K562 (cell line): ENCODE data around the gene HLA-DMB.

Source experiments
- ASH1L ChIP-seq: fragments of 450-650 bp; IDR thresholded peaks from 2 replicates; pipeline ENCODE4 v1.6.1; 2018; ENCODE audit warnings: borderline replicate concordance, mild to moderate bottlenecking, low read depth; ENCODE audit not compliant: partially characterized antibody
- CREB5 ChIP-seq: fragments of 250-450 bp; sonication (Bioruptor Pico); IDR thresholded peaks from 2 replicates; pipeline ENCODE4 v1.5.0; 2020; ENCODE audit warnings: mild to moderate bottlenecking
- CTCF ChIP-seq, 3 experiments: IDR thresholded peaks in 2 of 3; conservative IDR thresholded peaks in 1 of 3; 2 replicates each; pipeline ENCODE4 v1.5.1; 2011 to 2012; ENCODE audit warnings: low read length in 3 of 3, mild to moderate bottlenecking in 3 of 3, control low read depth in 2 of 3, improper control_type of control experiment in 1 of 3, inconsistent platforms in 1 of 3, low read depth in 1 of 3, mixed read lengths in 1 of 3, moderate library complexity in 1 of 3; ENCODE audit not compliant: insufficient read depth in 2 of 3
- EP300 ChIP-seq: IDR thresholded peaks from 2 replicates; pipeline ENCODE4 v1.6.1; 2012; ENCODE audit warnings: low read length, improper control_type of control experiment
- HBP1 ChIP-seq: fragments of 450-650 bp; formaldehyde crosslinking; IDR thresholded peaks from 2 replicates; pipeline ENCODE4 v1.4.0; 2022; ENCODE audit warnings: missing genetic modification characterization
- JUNB ChIP-seq: fragments of 450-650 bp; formaldehyde crosslinking; conservative IDR thresholded peaks from 2 replicates; pipeline ENCODE4 v1.4.0; 2020; ENCODE audit warnings: mild to moderate bottlenecking
- NKRF ChIP-seq: fragments of 450-650 bp; IDR thresholded peaks from 2 replicates; pipeline ENCODE4 v1.6.1; 2016; ENCODE audit warnings: borderline replicate concordance
- POLR2AphosphoS5 ChIP-seq: IDR thresholded peaks from 2 replicates; pipeline ENCODE4 v1.6.1; 2011; ENCODE audit warnings: mild to moderate bottlenecking, low read depth, low read length, moderate library complexity; ENCODE audit not compliant: control insufficient read depth, insufficient read depth
- RCOR1 ChIP-seq, 2 experiments: IDR thresholded peaks; 2 replicates each; pipeline ENCODE4 v1.6.1; 2012; ENCODE audit warnings: low read depth in 2 of 2, low read length in 2 of 2, borderline replicate concordance in 1 of 2, improper control_type of control experiment in 1 of 2
- SAFB2 ChIP-seq: fragments of 200-400 bp; formaldehyde crosslinking; IDR thresholded peaks from 2 replicates; pipeline ENCODE4 v1.6.1; 2018; ENCODE audit warnings: borderline replicate concordance, low read length, low read depth, moderate library complexity; ENCODE audit not compliant: severe bottlenecking
- SPI1 ChIP-seq: IDR thresholded peaks from 2 replicates; pipeline ENCODE4 v1.6.1; 2011; ENCODE audit warnings: low read depth, low read length, control low read depth, borderline replicate concordance
- TRIM28 ChIP-seq: fragments of 450-650 bp; IDR thresholded peaks from 2 replicates; pipeline ENCODE4 v1.6.1; 2017

GRCh38 chr6:32954986-32955802, 14.4 kb upstream of the HLA-DMB start:
- no peak for TF ChIP-seq SPI1
- peak; percentile 45 to 60 (median 56); a peak in 4 of 6 replicates for TF ChIP-seq CTCF (IDR thresholded peaks at IDR 0.05 in 2 of 3, conservative IDR thresholded peaks at IDR 0.05 in 1 of 3; ENCODE audit: insufficient read depth in 2 of 3, low read depth in 1 of 3, low read length in 3 of 3)
- TF ChIP-seq SAFB2 = no peak
- no peak for TF ChIP-seq HBP1 (CRISPR knock-in tag)
- no peak for TF ChIP-seq JUNB (CRISPR knock-in tag)
- TF ChIP-seq CREB5 (CRISPR knock-in tag) = no peak
- TF ChIP-seq TRIM28 = no peak
- no peak for TF ChIP-seq NKRF
- no peak for TF ChIP-seq ASH1L
- TF ChIP-seq POLR2AphosphoS5 = no peak
- no peak for TF ChIP-seq EP300
- TF ChIP-seq RCOR1 (IDR thresholded peaks at IDR 0.05; ENCODE audit: borderline replicate concordance in 1 of 2, low read depth in 2 of 2, low read length in 2 of 2) = no peak
